ENCODE data around the gene PNRC1.

PNRC1 gene

GRCh38 chr6:89045576-89045975 is 35.0 kb upstream of the PNRC1 start:
- no peaks in the 10 kb centered on the region for H3K36me3 ChIP-seq (ENCODE audit: control insufficient read depth, insufficient read depth, low read length)
- no peak for DNase-seq (ENCODE audit: extremely low read depth, insufficient read length)
- no peaks in the 10 kb centered on the region for H3K27me3 ChIP-seq (replicated peaks; ENCODE audit: control insufficient read depth, insufficient read depth, low read length)
- TF ChIP-seq, protein P1, sequence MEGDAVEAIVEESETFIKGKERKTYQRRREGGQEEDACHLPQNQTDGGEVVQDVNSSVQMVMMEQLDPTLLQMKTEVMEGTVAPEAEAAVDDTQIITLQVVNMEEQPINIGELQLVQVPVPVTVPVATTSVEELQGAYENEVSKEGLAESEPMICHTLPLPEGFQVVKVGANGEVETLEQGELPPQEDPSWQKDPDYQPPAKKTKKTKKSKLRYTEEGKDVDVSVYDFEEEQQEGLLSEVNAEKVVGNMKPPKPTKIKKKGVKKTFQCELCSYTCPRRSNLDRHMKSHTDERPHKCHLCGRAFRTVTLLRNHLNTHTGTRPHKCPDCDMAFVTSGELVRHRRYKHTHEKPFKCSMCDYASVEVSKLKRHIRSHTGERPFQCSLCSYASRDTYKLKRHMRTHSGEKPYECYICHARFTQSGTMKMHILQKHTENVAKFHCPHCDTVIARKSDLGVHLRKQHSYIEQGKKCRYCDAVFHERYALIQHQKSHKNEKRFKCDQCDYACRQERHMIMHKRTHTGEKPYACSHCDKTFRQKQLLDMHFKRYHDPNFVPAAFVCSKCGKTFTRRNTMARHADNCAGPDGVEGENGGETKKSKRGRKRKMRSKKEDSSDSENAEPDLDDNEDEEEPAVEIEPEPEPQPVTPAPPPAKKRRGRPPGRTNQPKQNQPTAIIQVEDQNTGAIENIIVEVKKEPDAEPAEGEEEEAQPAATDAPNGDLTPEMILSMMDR (IDR thresholded peaks at IDR 0.05; ENCODE audit: insufficient read depth, low read length, poor library complexity, severe bottlenecking) = no peak
- no peak overlapping the region for H3K4me3 ChIP-seq (replicated peaks; ENCODE audit: low read depth, low read length)

- TF ChIP-seq, protein P1 (IDR thresholded peaks at IDR 0.05; ENCODE audit: insufficient read depth, low read length, poor library complexity, severe bottlenecking) = no peak
- no peak for DNase-seq (ENCODE audit: extremely low read depth, insufficient read length)
- Histone ChIP-seq H3K27me3 (replicated peaks; ENCODE audit: control insufficient read depth, insufficient read depth, low read length) (no peaks in the 10 kb centered on the region), H3K36me3 (ENCODE audit: control insufficient read depth, insufficient read depth, low read length) (no peaks in the 10 kb centered on the region), H3K4me3 (replicated peaks; ENCODE audit: low read depth, low read length) (no peak overlapping the region)
Observed at GRCh38 chr6:89047473-89047872, 33.1 kb upstream of the PNRC1 start.

- TF ChIP-seq, protein P1 (IDR thresholded peaks at IDR 0.05; ENCODE audit: insufficient read depth, low read length, poor library complexity, severe bottlenecking) = no peak
- Histone ChIP-seq H3K4me3 (replicated peaks; ENCODE audit: low read depth, low read length) (no peak overlapping the region), H3K27me3 (replicated peaks; ENCODE audit: control insufficient read depth, insufficient read depth, low read length) (no peaks in the 10 kb centered on the region), H3K36me3 (ENCODE audit: control insufficient read depth, insufficient read depth, low read length) (no peaks in the 10 kb centered on the region)
- DNase-seq (ENCODE audit: extremely low read depth, insufficient read length) = no peak
Observed at GRCh38 chr6:89048288-89048923, 32.1 kb upstream of the PNRC1 start.

- Histone ChIP-seq H3K4me3 (replicated peaks; ENCODE audit: low read depth, low read length) (no peak overlapping the region), H3K36me3 (ENCODE audit: control insufficient read depth, insufficient read depth, low read length) (no peaks in the 10 kb centered on the region), H3K27me3 (replicated peaks; ENCODE audit: control insufficient read depth, insufficient read depth, low read length) (no peaks in the 10 kb centered on the region)
- DNase-seq (ENCODE audit: extremely low read depth, insufficient read length) = no peak
- TF ChIP-seq, protein P1 (IDR thresholded peaks at IDR 0.05; ENCODE audit: insufficient read depth, low read length, poor library complexity, severe bottlenecking) = no peak
Observed at GRCh38 chr6:89048985-89049384, 31.6 kb upstream of the PNRC1 start.

- Histone ChIP-seq H3K27me3 (replicated peaks; ENCODE audit: control insufficient read depth, insufficient read depth, low read length) (no peaks in the 10 kb centered on the region), H3K4me3 (replicated peaks; ENCODE audit: low read depth, low read length) (no peak overlapping the region), H3K36me3 (ENCODE audit: control insufficient read depth, insufficient read depth, low read length) (no peaks in the 10 kb centered on the region)
- TF ChIP-seq, protein P1 (IDR thresholded peaks at IDR 0.05; ENCODE audit: insufficient read depth, low read length, poor library complexity, severe bottlenecking) = no peak
- no peak for DNase-seq (ENCODE audit: extremely low read depth, insufficient read length)
Observed at GRCh38 chr6:89050155-89050554, 30.4 kb upstream of the PNRC1 start.

GRCh38 chr6:89050697-89051096 is 29.9 kb upstream of the PNRC1 start:
- DNase-seq (ENCODE audit: extremely low read depth, insufficient read length) = no peak
- Histone ChIP-seq H3K4me3 (replicated peaks; ENCODE audit: low read depth, low read length) (no peak overlapping the region), H3K36me3 (ENCODE audit: control insufficient read depth, insufficient read depth, low read length) (no peaks in the 10 kb centered on the region), H3K27me3 (replicated peaks; ENCODE audit: control insufficient read depth, insufficient read depth, low read length) (no peaks in the 10 kb centered on the region)
- TF ChIP-seq, protein P1 (IDR thresholded peaks at IDR 0.05; ENCODE audit: insufficient read depth, low read length, poor library complexity, severe bottlenecking) = no peak

Measured in GM06990 (cell line).